Measurements from ENCODE around the gene AP4E1. TPM values are rescaled to one million over a fixed set of nuclear protein-coding genes. Genes with fewer than 3 reads are reported as not detected.
"Not testable (repeated sequence)": the region's sequence is repeated elsewhere in the genome, so short reads cannot be mapped to it uniquely, and the experiment has no call there.

Gene AP4E1
- total and polyA plus RNA-seq, 3 donors from 2014 or later = 8.1 to 11.8 (median 11.3) TPM

DNA sequence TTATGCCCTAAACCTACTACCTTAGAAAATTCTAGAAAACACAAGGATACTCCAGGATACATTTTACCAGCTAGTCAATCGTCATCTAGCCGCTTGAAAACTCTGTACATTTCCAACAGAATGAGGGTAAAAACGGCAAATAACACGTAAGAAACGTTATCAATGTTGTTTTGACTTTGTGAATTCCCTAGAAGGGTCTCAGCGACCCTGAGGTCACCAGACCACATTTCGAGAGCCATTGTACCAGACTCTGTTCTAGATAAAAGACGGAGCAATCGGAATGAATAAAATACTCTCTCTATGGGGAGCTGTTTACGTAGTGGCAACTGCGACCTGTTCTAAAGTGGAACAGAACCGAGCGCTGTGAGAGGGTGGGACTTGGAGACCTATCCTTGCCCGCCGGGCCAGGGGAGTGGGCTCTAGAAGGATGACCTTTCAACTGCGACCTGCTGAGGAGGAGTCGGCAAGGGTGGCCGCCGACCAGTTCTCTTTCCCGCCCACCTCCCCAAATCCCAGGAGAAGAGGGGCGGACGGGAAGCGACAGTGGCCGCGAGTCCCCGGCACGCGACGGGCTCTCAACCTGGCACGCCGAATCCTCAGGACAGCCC, 778 bp upstream of the AP4E1 start:
- intact Hi-C loops (cut with DNase I; ENCODE audit: low total_unique reads) = no loop called here
- TF ChIP-seq, protein P1, sequence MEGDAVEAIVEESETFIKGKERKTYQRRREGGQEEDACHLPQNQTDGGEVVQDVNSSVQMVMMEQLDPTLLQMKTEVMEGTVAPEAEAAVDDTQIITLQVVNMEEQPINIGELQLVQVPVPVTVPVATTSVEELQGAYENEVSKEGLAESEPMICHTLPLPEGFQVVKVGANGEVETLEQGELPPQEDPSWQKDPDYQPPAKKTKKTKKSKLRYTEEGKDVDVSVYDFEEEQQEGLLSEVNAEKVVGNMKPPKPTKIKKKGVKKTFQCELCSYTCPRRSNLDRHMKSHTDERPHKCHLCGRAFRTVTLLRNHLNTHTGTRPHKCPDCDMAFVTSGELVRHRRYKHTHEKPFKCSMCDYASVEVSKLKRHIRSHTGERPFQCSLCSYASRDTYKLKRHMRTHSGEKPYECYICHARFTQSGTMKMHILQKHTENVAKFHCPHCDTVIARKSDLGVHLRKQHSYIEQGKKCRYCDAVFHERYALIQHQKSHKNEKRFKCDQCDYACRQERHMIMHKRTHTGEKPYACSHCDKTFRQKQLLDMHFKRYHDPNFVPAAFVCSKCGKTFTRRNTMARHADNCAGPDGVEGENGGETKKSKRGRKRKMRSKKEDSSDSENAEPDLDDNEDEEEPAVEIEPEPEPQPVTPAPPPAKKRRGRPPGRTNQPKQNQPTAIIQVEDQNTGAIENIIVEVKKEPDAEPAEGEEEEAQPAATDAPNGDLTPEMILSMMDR (IDR thresholded peaks at IDR 0.05) = no peak
- no peak for TF ChIP-seq POLR2A (IDR thresholded peaks at IDR 0.05)
- DNase-seq = peak; percentile 70
- no peaks in the 10 kb centered on the region for H3K9me3 ChIP-seq
- H3K36me3 ChIP-seq (ENCODE audit: low read depth, missing control alignments) = no peaks in the 10 kb centered on the region
- H3K4me1 ChIP-seq = peaks cover 21% of the 10 kb centered on the region
- H3K4me3 ChIP-seq = peak overlapping the region; percentile 87 to 97
- H3K27me3 ChIP-seq = no peaks in the 10 kb centered on the region
- peak overlapping the region; percentile 89 to 97 for H3K27ac ChIP-seq
- 0 to 1% methylated on average over 30 to 31 of the region's 31 CpGs for WGBS, 2 donors

DNA sequence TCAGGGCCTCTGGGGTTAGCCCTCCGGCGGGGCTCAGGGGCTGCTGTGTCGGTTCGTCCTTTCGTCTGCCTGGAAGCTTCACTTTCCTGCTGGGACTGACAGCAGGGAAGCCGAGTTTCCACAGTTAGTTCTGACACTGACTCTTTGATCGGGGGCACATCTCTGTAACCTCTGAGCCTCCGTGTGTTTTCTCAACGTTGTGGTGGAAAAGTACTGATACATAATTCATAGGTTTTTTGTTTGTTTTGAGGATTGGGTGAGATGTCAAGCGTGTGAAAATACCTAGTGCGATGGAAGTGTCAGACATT, 481 bp downstream of the AP4E1 start:
- DNase-seq = no peak
- 0% methylated on average over 5 to 11 of the region's 11 CpGs for WGBS, 2 donors

DNA sequence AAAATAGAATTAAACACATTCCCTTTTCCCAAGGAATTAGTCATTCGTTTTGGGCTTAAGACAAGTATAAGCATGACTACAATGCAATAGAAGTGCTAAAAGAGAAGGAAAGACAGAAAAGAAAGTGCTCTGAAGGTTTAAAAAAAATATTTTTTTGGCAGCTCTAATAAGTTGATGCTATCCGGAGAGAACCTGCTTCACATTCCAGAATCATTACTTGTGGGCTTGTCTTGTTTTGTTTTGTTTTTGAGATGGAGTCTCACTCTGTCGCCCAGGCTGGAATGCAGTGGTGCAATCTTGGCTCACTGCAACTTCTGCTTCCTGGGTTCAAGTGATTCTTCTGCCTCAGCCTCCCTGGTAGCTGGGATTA, 1.9 kb downstream of the AP4E1 start:
- H3K4me3 ChIP-seq, H3K27ac ChIP-seq: not testable (repeated sequence)

More for the DNA sequence above, 481 bp downstream of the AP4E1 start:
- Histone ChIP-seq H3K4me3 (peak overlapping the region; percentile 87 to 97), H3K4me1 (peaks cover 21% of the 10 kb centered on the region), H3K27ac (peak overlapping the region; percentile 89 to 97), H3K9me3 (no peaks in the 10 kb centered on the region), H3K36me3 (ENCODE audit: low read depth, missing control alignments) (no peaks in the 10 kb centered on the region), H3K27me3 (no peaks in the 10 kb centered on the region)
- TF ChIP-seq, protein P1 (IDR thresholded peaks at IDR 0.05) = no peak
- TF ChIP-seq POLR2A (IDR thresholded peaks at IDR 0.05) = no peak
- intact Hi-C loops (cut with DNase I; ENCODE audit: low total_unique reads) = no loop called here

DNA sequence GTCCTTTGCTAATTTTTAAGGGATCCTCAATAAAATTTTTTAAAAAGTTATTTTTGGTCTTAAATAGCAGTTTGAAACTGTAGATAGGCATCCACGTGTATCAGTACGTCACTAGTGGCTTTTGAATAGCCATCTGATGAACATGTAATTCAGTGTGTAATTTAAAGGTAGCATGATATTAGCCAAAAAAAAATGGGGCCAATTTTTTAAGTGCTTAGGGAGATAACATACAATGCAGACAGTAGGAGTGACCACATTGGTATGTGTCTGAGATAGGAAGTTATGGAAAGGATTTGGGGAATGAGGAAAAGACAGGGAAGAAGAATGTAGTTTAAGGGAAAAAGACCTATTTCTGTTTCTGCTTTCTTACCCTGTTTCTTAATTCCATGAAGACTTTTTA, 2.5 kb downstream of the AP4E1 start:
- H3K4me1 ChIP-seq = peaks cover 21% of the 10 kb centered on the region
- H3K27me3 ChIP-seq = no peaks in the 10 kb centered on the region
- H3K4me3 ChIP-seq = no peak overlapping the region
- intact Hi-C loops (cut with DNase I; ENCODE audit: low total_unique reads) = no loop called here
- no peaks in the 10 kb centered on the region for H3K9me3 ChIP-seq
- H3K27ac ChIP-seq = no peak overlapping the region
- TF ChIP-seq POLR2A (IDR thresholded peaks at IDR 0.05) = no peak
- TF ChIP-seq, protein P1 (IDR thresholded peaks at IDR 0.05) = no peak
- DNase-seq = no peak
- H3K36me3 ChIP-seq (ENCODE audit: low read depth, missing control alignments) = no peaks in the 10 kb centered on the region
- 52 to 58% methylated on average over 2 of the region's 2 CpGs for WGBS, 2 donors

More for the DNA sequence above, 1.9 kb downstream of the AP4E1 start:
- 40 to 49% methylated on average over 3 of the region's 3 CpGs for WGBS, 2 donors
- H3K27me3 ChIP-seq; H3K36me3 ChIP-seq (ENCODE audit: low read depth, missing control alignments); intact Hi-C loops (cut with DNase I; ENCODE audit: low total_unique reads); H3K9me3 ChIP-seq; DNase-seq: not testable (repeated sequence)
- H3K4me1 ChIP-seq = peaks cover 21% of the 10 kb centered on the region

DNA sequence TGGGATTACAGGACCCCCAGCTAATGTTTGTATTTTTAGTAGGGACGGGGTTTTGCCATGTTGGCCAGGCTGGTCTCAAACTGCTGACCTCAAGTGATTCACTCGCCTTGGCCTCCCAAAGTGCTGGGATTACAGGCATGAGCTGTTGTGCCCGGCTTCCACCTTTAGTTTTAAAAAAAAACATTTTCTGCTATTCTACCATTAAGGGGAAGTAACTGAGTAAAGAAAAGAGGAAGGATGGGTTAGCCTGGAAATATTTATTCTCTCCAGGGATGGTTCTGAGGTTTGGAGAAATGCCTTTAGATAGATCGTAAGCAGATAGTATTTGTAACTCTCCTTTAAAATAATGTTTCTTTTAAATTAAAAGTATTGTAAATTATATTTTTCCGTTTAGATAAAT, 3.1 kb downstream of the AP4E1 start:
- no peak overlapping the region for H3K27ac ChIP-seq
- TF ChIP-seq POLR2A (IDR thresholded peaks at IDR 0.05) = no peak
- TF ChIP-seq, protein P1 (IDR thresholded peaks at IDR 0.05) = no peak
- H3K4me1 ChIP-seq = peaks cover 21% of the 10 kb centered on the region
- H3K9me3 ChIP-seq = no peaks in the 10 kb centered on the region
- no peaks in the 10 kb centered on the region for H3K27me3 ChIP-seq
- WGBS, 2 donors = 73 to 77% methylated on average over 5 of the region's 5 CpGs
- no peaks in the 10 kb centered on the region for H3K36me3 ChIP-seq (ENCODE audit: low read depth, missing control alignments)
- DNase-seq = no peak
- intact Hi-C loops (cut with DNase I; ENCODE audit: low total_unique reads) = no loop called here
- no peak overlapping the region for H3K4me3 ChIP-seq
